ENCODE data around the gene FNBP1L. TPM values are rescaled to one million over a fixed set of nuclear protein-coding genes. Genes with fewer than 3 reads are reported as not detected.
A peak's percentile ranks its signal among the peaks of the same experiment; 100 is the strongest.

The FNBP1L gene
- total RNA-seq, 1 donor from 2014 or later: 50.0 TPM

GRCh38 chr1:93415296-93415695 lies 32.6 kb upstream of the FNBP1L start:
- H3K27ac ChIP-seq: no peak overlapping the region
- no peaks in the 10 kb centered on the region for H3K27me3 ChIP-seq
- no peaks in the 10 kb centered on the region for H3K36me3 ChIP-seq
- TF ChIP-seq CTCF (IDR thresholded peaks at IDR 0.05): no peak
- no peaks in the 10 kb centered on the region for H3K4me1 ChIP-seq
- DNase-seq (no peak), ATAC-seq (no peak)
- H3K9me3 ChIP-seq: no peaks in the 10 kb centered on the region
- H3K4me3 ChIP-seq: peak overlapping the region; percentile 15
- intact Hi-C loops (cut with DNase I): no loop called here

GRCh38 chr1:93416183-93416582 lies 31.7 kb upstream of the FNBP1L start:
- DNase-seq (no peak), ATAC-seq (no peak)
- no peak for TF ChIP-seq CTCF (IDR thresholded peaks at IDR 0.05)
- intact Hi-C loops (cut with DNase I): no loop called here
- Histone ChIP-seq H3K27me3 (no peaks in the 10 kb centered on the region), H3K36me3 (no peaks in the 10 kb centered on the region), H3K9me3 (no peaks in the 10 kb centered on the region), H3K4me3 (no peak overlapping the region), H3K27ac (no peak overlapping the region), H3K4me1 (no peaks in the 10 kb centered on the region)

DNA sequence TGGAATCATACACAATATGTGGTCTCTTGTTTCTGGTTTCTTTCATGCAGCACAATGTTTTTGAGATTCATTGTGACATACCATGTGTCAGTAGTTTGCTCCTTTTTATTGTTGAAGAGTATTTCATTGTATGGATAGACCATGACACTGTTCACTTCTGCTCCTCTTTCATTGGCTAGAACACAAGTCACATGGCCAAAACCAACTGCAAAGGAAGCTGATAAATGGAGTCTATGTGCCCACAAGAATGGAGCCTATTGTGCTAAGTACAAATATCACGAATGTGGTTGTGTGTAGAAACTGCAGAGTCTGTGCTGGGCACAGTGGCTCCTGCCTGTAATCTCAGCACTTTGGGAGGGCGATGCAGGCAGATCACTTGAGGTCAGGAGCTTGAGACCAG lies 28.6 kb upstream of the FNBP1L start:
- Histone ChIP-seq H3K4me1 (no peaks in the 10 kb centered on the region), H3K9me3 (no peaks in the 10 kb centered on the region), H3K27me3 (no peaks in the 10 kb centered on the region), H3K27ac (no peak overlapping the region), H3K4me3 (no peak overlapping the region), H3K36me3 (no peaks in the 10 kb centered on the region)
- no peak for TF ChIP-seq CTCF (IDR thresholded peaks at IDR 0.05)
- DNase-seq (no peak), ATAC-seq (no peak)
- intact Hi-C loops (cut with DNase I): no loop called here

- Histone ChIP-seq H3K36me3 (no peaks in the 10 kb centered on the region), H3K4me1 (no peaks in the 10 kb centered on the region), H3K9me3 (no peaks in the 10 kb centered on the region), H3K27me3 (no peaks in the 10 kb centered on the region), H3K27ac (no peak overlapping the region), H3K4me3 (no peak overlapping the region)
- no peak for ATAC-seq
- no peak for TF ChIP-seq CTCF (IDR thresholded peaks at IDR 0.05)
- intact Hi-C loops (cut with DNase I): no loop called here
- DNase-seq: no peak
Observed at GRCh38 chr1:93420400-93420799, 27.5 kb upstream of the FNBP1L start.

GRCh38 chr1:93426181-93426580 lies 21.7 kb upstream of the FNBP1L start:
- Histone ChIP-seq H3K27ac (no peak overlapping the region), H3K36me3 (no peaks in the 10 kb centered on the region), H3K4me3 (no peak overlapping the region), H3K4me1 (no peaks in the 10 kb centered on the region), H3K27me3 (no peaks in the 10 kb centered on the region), H3K9me3 (no peaks in the 10 kb centered on the region)
- no peak for TF ChIP-seq CTCF (IDR thresholded peaks at IDR 0.05)
- ATAC-seq (no peak), DNase-seq (no peak)
- intact Hi-C loops (cut with DNase I): no loop called here

DNA sequence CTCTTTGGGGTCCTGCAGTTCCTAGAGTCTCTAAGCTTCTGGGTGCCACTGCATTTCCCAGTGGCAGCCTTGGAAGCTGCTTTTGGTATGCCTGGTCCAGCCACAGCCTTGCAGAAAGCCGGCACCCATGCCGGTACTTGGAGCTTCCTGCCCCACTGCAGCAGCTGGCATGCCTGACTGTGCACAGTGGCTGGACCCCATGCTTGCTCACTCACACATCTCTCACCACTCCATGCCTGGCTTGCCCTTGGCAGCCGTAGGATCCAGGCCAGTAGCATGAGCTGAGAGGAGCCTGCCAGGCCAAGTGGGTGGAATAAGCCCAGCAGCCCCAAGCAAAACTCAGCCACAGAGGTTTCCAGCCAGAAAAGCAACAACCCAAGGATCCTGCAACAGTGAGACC lies 20.3 kb upstream of the FNBP1L start:
- Histone ChIP-seq H3K36me3 (no peaks in the 10 kb centered on the region), H3K4me1 (no peaks in the 10 kb centered on the region), H3K4me3 (no peak overlapping the region), H3K27me3 (no peaks in the 10 kb centered on the region), H3K9me3 (no peaks in the 10 kb centered on the region), H3K27ac (no peak overlapping the region)
- intact Hi-C loops (cut with DNase I): no loop called here
- no peak for TF ChIP-seq CTCF (IDR thresholded peaks at IDR 0.05)
- DNase-seq (no peak), ATAC-seq (no peak)
